ENCODE measurements around the gene USP2. TPM values are rescaled to one million over a fixed set of nuclear protein-coding genes. Genes with fewer than 3 reads are reported as not detected.

The USP2 gene, protein sequence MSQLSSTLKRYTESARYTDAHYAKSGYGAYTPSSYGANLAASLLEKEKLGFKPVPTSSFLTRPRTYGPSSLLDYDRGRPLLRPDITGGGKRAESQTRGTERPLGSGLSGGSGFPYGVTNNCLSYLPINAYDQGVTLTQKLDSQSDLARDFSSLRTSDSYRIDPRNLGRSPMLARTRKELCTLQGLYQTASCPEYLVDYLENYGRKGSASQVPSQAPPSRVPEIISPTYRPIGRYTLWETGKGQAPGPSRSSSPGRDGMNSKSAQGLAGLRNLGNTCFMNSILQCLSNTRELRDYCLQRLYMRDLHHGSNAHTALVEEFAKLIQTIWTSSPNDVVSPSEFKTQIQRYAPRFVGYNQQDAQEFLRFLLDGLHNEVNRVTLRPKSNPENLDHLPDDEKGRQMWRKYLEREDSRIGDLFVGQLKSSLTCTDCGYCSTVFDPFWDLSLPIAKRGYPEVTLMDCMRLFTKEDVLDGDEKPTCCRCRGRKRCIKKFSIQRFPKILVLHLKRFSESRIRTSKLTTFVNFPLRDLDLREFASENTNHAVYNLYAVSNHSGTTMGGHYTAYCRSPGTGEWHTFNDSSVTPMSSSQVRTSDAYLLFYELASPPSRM
- total RNA-seq (2014; rRNA removed; shearing (Covaris generic)) = 0.67 and 0.81 TPM in 2 replicates

DNA sequence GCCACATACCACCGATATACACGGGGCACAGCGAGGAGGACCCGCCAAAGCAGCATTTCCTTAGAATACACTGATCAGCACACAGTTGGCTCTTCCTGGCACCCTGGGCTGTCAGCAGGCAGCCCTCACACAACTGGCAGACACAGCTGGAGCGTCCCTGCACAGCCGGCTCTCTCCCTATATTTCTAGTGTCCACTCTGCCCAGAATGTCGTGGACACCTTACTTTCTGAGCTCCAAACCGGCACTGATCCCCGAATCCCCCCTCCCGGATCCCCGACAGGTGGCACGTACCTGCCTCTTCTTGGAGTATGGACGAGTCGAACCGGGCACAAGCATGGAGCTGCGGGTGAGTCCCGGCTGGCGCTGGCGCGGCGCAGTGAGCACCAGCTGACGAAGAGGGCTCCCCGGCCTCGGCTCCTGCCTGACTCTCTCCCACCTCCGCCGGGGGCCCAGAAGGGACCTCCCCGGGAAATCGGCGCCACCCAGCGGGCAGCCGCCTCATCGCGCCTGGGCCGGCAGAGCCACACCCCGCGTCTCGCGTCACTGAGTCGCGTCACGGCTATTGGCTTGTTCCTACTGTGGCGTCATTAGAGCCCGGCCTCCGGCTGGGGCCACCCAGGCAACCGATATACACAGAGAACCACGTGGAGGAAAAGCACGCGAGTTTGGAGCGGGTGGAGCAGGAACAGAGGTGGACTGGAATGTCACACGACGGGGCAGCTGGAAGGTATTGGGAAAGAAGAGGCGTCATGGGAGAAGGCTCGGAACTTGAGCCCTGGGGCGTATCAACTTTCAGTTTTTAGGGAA lies at the start of gene USP2:
USP2 (minus strand) TSS at position 510 of the 808 bp plus-strand sequence. CDS start 8,210 bp downstream, outside the sequence.
- peak; percentile 95 for DNase-seq (ENCODE audit: low read depth)

DNA sequence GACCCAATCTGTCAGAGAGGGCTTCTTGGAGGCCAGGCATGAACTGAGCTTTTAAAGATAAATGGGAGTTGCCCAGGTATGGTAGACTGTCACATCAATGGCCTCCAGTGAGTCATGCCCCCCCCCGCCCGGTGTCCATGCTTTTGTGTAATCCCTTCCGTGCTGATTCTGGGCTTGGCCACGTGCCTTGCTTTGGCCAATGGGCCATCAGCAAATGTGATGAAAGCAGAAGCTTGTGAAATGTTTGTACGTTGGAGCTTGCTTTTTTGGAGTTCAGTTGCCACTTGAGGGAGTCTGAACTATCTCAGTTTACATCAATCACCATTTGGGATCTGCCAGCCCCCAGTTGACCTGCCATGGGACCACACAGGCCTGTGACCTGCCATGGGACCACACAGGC lies 45.8 kb upstream of the USP2 start:
- peak; percentile 36 for DNase-seq (ENCODE audit: low read depth)

DNA sequence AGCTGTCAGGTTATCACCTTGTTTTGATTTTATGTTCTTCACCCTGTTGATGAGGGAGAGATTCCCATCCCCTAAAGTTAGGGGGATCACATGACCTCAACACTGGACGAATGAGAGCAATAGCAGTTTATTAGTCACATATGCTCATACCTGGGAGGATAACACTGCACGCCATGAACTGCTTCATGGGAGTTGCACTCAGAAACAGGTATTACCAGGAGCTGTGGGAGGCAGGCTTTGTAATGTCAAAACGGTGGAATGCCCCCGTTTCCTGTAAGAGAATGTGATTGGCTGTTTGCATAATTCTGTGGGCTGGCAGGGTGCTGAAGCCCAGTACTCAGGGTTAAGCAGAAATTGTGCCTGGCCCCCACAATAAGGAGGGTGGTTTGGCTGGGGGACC lies 44.7 kb upstream of the USP2 start:
- DNase-seq (ENCODE audit: low read depth) = no peak

DNA sequence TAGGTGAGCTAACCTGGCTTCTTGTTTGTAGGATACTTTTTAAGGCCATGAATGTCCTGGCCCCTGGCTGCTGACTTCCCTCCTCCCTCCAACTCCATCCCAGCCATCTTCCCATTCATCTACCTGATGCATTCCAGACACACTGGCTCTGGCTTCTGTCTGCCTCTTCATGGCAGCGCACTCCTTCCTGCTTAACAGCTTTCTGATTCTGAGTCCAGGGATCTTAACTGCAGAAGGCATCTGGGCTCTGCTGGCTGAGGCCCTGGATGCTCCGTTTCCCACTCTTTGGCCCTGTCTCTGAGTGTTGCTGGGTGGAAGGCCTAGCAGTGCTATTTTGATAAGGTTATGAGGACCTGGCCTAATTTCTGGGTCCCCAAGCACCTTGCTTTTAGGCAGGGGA lies 43.3 kb upstream of the USP2 start:
- DNase-seq (ENCODE audit: low read depth) = no peak

DNA sequence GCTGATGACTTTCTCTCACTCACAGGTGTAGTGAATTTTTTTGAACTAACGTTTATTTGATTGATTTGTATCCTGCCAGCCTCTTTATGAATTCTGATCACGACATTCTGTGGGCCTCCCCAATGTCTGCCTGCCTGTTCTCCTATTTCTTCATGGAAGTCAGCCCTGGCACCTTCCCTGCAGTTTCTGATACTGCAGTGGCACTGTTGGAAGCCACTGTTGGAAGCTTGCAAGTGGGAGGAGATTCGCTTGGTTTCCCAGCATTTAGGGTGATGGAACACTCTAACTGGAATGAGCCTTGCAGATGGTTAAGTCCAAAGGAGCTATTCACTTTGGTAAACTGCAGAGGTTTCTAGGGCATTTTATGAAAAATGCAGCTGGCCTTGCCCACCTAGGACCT lies 42.8 kb upstream of the USP2 start:
- DNase-seq (ENCODE audit: low read depth) = no peak

DNA sequence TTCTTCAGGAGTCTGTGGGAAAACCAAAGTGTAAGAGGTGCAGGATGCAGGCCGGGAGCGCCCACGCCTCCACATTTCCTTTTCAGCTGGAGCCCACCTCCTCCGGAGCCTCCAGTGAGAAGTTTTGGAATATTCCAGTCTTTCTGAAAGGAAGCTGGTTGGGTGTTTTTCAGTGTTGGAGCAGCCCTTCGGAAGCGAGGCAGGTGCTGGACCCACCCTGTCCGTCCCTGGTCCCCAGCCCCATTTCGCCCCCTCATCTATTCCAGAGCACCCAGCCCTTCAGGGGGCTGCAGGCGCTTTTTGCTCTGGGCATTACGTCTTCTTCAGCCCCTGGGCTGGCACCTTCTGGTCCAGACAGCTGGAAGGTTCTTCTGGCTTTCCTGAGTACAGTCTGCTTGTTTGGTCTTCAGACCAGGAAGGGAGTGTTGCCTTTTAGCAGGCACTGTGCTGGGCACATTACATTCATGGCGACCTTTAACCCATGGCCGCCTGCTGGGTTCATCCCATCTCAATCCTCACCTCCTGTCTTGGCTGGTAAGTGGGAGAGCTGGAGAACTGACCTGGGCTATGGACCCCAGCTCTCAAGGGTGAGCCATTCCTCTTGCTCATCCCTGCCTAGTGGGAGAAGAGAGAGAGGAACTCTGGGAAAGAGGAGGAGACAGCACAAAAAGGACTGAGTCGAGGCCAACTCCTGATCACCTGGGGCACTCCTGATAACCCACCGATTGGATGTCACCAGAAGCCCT lies 42.2 kb upstream of the USP2 start:
- no peak for DNase-seq (ENCODE audit: low read depth)

DNA sequence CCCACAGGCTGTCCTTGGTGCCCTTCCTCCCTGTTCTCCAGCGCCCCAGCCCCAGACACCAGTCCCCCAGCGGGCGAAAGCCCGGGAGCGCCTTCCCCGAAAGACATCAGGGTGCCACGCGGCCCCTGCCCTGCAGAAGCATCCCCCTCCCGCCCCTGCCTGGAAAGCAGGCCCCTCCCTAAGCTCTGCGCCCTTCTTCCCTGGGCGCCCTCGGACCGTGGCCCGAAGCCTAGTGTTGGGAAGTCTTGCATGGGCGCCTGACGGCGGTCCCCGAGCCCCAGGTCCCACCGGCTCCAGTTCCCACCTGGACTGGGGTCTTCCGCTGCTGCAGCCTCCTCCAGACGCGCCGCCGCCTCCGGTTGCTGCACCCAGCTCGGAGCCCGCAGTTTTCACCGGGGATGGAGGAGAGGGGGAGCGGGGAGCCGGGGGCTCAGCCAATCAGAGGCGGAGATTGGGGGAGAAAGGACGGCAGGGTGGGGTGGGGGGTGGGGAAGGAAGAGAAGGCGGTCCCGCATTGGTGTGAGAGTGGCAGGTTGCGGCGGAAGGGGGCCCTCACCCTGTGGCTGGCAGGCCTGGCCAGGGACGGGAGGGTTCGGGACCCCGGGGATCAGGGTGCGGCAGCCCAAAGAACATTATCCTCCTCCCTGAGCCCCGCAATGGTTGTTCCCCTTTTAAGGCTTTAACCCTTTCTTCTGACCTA lies 41.5 kb upstream of the USP2 start, which contains the start of gene THY1:
THY1 (minus strand) TSS at position 364 of the 700 bp plus-strand sequence. CDS start 2,267 bp downstream, outside the sequence.
- DNase-seq (ENCODE audit: low read depth) = peak; percentile 54

DNA sequence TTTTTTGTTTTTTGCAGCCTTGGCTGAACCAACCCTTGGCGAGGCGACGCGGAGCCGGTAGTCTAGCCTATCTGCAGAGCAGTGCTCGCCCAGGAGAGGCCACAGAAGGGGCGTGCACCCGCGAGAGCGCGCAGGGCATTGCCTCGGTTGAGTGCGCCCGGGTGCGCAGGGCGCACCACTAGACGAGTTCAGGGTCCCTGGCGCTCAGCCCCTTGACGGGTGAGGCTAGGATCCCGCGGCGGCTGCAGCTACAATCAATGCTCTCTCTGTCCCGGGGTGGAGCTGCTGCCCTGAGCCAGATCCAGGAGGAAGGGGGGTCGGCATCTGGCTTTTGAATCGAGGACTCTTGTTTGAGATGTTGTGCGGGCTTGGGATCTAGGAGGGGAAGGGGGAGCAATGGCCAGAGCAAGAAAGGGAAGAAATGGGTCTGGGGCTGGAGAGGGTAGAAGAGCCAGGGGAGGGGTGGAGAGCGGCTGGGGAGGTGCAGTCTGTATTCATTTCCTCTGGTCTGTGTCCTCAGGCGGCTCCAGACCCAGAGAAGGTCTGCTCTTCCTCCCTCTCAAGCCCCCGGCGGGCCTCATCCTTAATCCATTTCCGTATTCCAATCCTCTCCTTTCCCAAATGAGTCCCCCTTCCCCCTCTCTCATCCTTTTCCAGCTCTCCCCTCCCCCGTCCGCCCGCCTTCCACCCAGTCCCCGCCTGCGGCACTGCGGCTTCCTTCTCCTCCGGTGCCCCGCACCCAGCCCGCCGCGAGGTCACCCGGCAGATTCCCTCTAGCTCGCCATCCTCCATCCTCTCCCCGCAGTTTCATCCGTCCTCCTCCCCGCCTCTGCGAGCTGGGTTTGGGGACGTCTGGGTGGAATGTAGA lies 40.7 kb upstream of the USP2 start:
- DNase-seq (ENCODE audit: low read depth) = peak; percentile 56

DNA sequence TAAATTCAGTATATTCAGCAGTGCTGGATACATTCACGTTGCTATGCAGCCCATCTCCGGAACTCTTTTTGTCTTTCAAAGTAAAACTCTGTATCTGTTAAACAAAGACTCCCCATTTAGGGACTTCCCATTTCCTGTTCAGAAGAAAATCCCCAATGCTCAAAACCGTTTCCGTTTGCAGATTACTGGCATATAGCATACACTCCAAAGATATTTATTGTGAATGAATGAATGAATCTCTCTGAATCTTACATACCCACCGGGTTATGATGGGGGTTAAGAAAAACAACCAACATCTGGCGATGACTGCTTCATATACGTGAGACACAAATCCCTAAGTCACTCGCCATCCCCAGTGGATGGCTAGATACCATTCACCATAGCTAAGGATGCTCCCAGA lies 39.9 kb upstream of the USP2 start:
- peak; percentile 15 for DNase-seq (ENCODE audit: low read depth)

DNA sequence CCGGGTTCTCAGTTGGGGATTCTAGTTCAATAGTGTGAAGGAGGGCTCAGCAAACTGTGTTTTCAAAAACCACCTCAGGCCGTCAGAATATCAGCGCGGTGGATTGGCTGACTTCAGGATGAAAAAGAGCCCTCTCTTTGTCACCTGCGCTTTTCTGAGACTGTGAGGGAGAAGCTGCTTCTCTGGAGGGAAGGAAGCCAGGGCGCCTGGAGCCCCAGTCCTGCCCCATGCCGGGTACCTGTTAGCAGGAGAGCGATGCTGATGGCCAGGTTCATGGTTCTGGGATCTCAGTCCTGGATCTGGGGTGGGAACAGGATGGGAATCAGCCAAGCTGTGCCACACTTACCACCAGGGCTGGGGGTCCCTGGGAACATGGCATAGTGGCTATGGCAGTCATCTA lies 39.1 kb upstream of the USP2 start:
- DNase-seq (ENCODE audit: low read depth) = no peak

DNA sequence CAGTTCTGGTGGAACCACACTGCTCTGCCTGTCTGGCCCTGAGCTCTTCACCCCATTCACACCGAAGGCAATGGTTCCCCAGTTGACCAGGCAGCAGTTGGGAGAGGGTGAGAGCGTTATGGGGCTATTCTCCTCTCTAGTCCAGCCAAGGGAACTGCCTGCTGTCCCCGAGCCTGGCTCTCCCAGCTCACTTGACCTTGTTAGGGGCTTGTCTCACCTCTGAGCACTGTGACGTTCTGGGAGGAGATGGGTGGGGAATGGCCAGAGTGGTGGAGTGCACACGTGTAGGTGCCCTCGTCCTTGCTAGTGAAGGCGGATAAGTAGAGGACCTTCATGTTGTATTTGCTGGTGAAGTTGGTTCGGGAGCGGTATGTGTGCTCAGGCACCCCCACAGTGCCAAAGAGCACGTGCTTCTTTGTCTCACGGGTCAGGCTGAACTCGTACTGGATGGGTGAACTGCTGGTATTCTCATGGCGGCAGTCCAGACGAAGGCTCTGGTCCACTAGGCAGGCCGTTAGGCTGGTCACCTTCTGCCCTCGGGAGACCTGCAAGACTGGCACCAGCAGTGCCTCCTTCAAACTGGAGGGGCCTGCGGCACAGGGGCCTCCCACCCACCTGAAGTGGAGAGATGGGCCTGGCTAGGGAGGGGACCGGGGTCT lies 38.5 kb upstream of the USP2 start:
- DNase-seq (ENCODE audit: low read depth) = no peak

DNA sequence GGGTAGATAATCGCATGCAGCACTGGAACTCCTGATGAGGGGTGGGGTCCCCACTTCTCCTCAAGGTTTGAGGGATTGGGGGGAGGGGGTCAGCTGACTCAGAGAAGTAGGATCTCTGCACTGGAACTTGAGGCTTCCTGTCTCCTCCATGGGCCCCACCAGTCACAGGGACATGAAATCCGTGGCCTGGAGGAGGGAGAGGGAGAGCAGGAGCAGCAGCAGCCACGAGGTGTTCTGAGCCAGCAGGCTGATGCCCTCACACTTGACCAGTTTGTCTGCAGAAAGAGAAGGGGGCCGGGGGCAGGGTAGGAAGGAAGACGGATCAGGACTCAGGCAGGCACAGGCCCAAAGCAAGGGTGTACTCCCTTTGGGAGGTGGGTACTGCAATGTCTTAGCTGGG lies 37.8 kb upstream of the USP2 start:
- DNase-seq (ENCODE audit: low read depth) = no peak

DNA sequence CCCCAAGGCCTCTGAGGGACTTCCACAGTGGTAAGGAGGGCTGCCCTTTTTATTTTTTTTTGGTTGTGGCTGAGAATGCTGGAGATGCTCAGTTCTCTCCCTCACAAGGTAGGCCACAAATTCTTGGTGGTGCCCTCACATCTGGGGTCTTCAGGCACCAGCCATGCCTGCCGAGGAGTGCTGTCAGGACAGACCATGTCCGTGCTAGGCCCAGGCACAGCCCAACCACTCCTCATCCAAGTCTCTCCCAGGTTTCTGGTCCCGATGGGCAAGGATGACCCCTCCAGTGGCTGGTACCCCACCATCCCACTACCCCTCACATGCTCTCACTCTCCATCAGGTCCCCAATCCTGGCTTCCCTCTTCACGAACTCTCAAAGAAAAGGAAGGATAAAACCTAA lies 37.3 kb upstream of the USP2 start:
- DNase-seq (ENCODE audit: low read depth) = no peak

DNA sequence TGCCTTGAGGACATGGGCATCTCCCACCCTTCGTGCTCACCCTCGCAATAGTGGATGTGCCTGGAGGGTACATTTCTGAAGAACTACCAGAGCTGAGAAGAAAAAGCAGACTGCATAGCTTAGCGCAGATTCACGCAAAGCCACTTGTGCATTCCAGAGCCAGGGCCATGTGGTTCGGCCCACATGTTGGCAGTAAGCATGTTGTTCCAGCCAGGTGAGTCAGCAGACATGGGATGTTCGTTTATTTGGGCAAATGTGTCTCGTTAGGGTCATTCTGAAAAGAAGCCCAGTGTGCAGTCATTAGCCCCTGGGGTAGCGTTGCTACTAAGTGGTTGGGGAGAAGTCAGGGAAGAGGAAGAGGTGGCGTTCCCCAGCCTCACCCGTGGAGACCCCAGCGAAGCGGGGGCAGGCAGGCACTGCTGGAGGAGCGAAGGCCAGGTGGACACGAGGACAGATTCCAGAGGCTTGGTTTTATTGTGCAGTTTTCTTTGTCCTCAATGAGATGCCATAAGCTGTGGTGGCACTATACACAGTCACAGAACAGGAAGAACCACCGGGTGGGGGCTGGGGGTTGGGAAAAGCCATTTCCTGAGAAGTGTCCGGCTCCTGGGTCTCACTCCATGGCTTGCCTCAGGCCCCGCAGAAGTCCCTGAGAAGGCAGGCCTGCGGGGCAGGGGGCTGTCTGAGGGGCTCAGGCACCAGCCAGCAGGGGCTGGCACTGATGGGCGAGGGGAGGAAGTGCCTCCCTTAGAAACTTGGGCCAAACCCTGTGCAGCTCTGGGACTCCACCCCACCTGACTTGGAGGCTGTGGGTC lies 36.4 kb upstream of the USP2 start:
- DNase-seq (ENCODE audit: low read depth) = peak; percentile 98

DNA sequence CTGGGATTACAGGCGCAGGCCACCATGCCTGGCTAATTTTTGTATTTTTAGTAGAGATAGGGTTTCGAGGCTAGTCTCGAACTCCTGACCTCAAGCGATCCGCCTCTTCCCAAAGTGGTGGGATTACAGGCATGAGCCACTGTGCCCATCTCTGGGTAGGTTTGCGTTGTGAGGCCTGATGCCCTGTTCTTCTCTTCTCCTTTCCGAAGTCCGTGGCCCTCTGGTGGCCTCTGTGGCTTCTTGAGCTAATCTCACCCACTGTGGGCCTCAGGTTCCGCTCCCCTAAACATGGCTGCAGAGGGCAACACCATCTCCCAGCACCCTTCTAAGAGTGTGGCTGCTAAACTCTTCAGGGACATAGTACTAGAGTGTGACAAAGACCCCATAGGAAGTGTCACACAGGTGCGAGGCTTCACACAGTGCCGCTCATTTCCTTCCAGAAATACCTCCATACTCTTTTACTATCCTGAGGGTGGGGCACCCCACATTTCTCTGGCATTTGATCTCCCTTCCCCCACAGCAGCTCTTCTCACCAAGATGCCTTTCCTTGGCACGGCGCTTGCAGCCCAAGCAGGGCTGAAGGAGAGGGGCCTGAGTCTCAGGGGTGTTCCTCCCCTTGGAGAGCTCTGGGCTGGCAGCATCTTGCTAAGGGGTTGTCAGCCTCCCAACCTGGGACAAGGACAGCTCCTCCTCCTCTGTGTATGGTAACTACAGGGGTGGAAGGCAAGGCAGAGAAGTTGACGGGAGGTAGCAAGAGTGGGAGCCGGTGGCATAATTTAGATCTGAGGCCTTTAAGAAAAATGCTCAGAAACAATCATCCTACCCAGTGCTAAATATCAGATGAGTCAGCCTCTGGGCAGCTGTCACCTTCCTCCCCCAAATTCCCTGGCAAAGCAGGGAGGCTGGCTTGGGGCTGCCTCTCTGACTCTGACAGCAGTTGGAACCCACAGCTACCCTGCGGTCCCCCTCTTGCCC lies 35.4 kb upstream of the USP2 start:
- DNase-seq (ENCODE audit: low read depth) = peak; percentile 90

DNA sequence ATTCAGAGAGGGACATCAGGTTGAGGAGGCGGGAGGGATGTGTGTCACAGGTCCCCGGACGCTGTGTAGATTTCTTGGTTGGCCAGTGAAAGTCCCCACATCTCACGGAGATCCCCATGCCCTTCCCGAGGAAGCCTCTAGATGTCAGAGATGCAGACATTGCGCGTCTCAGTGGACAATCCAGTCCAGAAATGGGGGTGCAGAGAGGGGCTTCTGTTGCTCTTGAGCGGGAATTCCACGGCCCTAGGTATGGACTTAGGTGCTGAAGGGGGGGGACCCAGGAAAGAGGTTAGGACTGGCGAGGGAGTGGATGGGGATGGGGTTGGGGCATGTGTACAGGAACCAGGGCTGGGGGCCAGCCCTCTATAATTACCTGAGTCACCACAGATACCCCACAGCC lies 34.5 kb upstream of the USP2 start:
- DNase-seq (ENCODE audit: low read depth) = no peak

DNA sequence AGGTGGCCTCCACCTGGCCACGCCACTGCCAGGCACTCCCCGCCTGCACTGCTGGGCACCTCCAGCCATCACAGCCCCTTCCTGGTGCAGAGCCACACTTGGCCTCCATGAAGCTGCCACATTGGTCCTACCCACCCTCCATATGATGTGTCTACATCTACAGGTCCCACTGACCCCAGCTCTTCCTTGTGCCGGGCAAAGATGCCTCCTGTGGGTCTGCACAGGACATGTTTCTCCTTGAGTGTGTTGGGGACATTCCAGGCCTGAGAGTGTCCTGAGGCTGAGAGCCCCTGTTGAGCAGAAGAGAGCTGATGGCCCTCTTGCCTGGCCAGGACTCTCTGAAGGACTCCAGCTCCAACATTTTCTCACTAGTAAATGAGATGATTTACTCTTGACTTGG lies 34.0 kb upstream of the USP2 start:
- no peak for DNase-seq (ENCODE audit: low read depth)
